Endodermal cell (in vitro differentiated cells): ENCODE results near the gene C16orf46. TPM values are rescaled to one million over a fixed set of nuclear protein-coding genes. Genes with fewer than 3 reads are reported as not detected.
A peak's percentile ranks its signal among the peaks of the same experiment; 100 is the strongest.

Experiments used
- DNase-seq: peaks from one replicate; pipeline ENCODE4 v3.0.0-alpha.2; 2017
- H3K27ac ChIP-seq: 2 replicates; pipeline ENCODE4 v1.5.1; 2013; ENCODE audit warnings: mild to moderate bottlenecking, low read depth, low read length, moderate library complexity
- H3K27me3 ChIP-seq: 2 replicates; pipeline ENCODE4 v1.6.1; 2013; ENCODE audit warnings: mild to moderate bottlenecking, low read length, moderate library complexity; ENCODE audit not compliant: insufficient read depth, control insufficient read depth, poor library complexity, severe bottlenecking
- H3K36me3 ChIP-seq: 2 replicates; pipeline ENCODE4 v1.7.0; 2013; ENCODE audit warnings: mild to moderate bottlenecking, low read length, moderate library complexity; ENCODE audit not compliant: control insufficient read depth, insufficient read depth
- H3K4me1 ChIP-seq: one replicate; pipeline ENCODE4 v1.7.0; 2013; ENCODE audit warnings: low read length; ENCODE audit not compliant: control insufficient read depth, insufficient read depth
- H3K4me3 ChIP-seq: 2 replicates; pipeline ENCODE4 v1.5.1; 2013; ENCODE audit warnings: mild to moderate bottlenecking, low read length, moderate library complexity
- H3K9ac ChIP-seq: 2 replicates; pipeline ENCODE4 v1.6.1; 2013; ENCODE audit warnings: mild to moderate bottlenecking, low read length, moderate library complexity; ENCODE audit not compliant: poor library complexity, severe bottlenecking; ENCODE audit errors: extremely low read depth
- H3K9me3 ChIP-seq: 2 replicates; pipeline ENCODE4 v1.6.1; 2013; ENCODE audit warnings: mild to moderate bottlenecking, low read length, moderate library complexity; ENCODE audit not compliant: control insufficient read depth
- H3K27ac Mint-ChIP-seq: 2 replicates; pipeline ENCODE4 v1.8.0; 2020; ENCODE audit warnings: mixed read lengths
- H3K27me3 Mint-ChIP-seq: 2 replicates; pipeline ENCODE4 v1.8.0; 2021; ENCODE audit warnings: mild to moderate bottlenecking, mixed read lengths; ENCODE audit not compliant: insufficient read depth
- H3K36me3 Mint-ChIP-seq: 2 replicates; pipeline ENCODE4 v1.8.0; 2020; ENCODE audit warnings: low read depth, mixed read lengths
- H3K4me1 Mint-ChIP-seq: 2 replicates; pipeline ENCODE4 v1.8.0; 2020; ENCODE audit warnings: mixed read lengths
- H3K4me3 Mint-ChIP-seq: 2 replicates; pipeline ENCODE4 v1.8.0; 2020; ENCODE audit warnings: mild to moderate bottlenecking, moderate library complexity, mixed read lengths
- H3K9me3 Mint-ChIP-seq: 2 replicates; pipeline ENCODE4 v1.8.0; 2020; ENCODE audit warnings: mild to moderate bottlenecking, mixed read lengths
- WGBS, 2 experiments: methylation state at CpG; one replicate each; pipeline versions ENCODE4 v1.1.5 to v1.1.7; 2013; ENCODE audit warnings: missing lambda C conversion rate in 2 of 2, mixed read lengths in 1 of 2; ENCODE audit not compliant: insufficient coverage in 1 of 2, insufficient read length in 1 of 2; 5-methylcytosine and 5-hydroxymethylcytosine counted together
- long read RNA-seq, 4 experiments: library from polyadenylated mRNA in 2 of 4; library from RNA in 1 of 4; library from capped mRNA in 1 of 4; stranded (forward) in 3 of 4; unstranded in 1 of 4; transcript quantifications; one replicate each; pipeline ENCODE4 v2.0.0, GENCODE V29; 2020 to 2021; ENCODE audit warnings: inconsistent platforms in 1 of 4
- polyA plus RNA-seq, 2 experiments: library from polyadenylated mRNA; stranded (reverse); fragments of 50-300 nt; gene quantifications; one replicate each; pipeline ENCODE4 v1.2.3, GENCODE V29; 2013
- total RNA-seq, 2 donors: library from RNA; stranded (reverse); fragmentation: NEBNext Ultra II Directional in 1 of 2; extraction: Animal tissue kit (Norgen Biotek cat#: 25700) in 1 of 2; gene quantifications; 2 replicates in 1 of 2; 3 replicates in 1 of 2; pipeline ENCODE4 v1.2.1, GENCODE V29; 2021
- TF ChIP-seq, protein P1 (sequence below): fragments of 200-600 bp; sonication (generic); conservative IDR thresholded peaks from 2 replicates; pipeline ENCODE4 v1.5.0; 2021; ENCODE audit warnings: antibody characterized with exemption, mild to moderate bottlenecking

The C16orf46 gene, protein sequence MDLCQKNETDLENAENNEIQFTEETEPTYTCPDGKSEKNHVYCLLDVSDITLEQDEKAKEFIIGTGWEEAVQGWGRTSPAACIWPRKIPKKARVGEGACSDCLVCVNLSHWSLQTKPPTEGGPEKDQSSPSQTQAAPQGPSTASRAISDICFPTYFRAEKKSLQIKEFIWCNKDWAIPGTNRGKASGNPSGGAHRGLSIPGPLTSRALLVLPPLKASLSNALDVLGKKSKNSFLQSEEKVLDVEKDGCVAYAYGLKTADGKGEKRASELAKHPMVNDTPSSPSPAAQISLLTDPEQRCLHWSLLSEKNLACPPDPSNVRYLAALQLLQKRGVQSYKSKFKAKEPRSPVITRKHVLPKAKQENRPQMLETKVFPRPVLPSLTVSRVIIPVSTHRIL
- 1 to 10 TPM; 2.9 to 3.9 TPM for total RNA-seq
- polyA plus RNA-seq (2013, experiment 1 of 2) = 3.2 TPM
- 2.9 TPM for polyA plus RNA-seq (2013, experiment 2 of 2)
- long read RNA-seq, experiment 1 = 0 reads
- long read RNA-seq, experiment 2, partial matches to known transcripts = 0 of 6 reads
- long read RNA-seq, experiment 2, other reads (novel, unspliced or antisense) = 3 of 6 reads
- long read RNA-seq, experiment 3, partial matches to known transcripts = 0 of 7 reads
- long read RNA-seq, experiment 3, other reads (novel, unspliced or antisense) = 5 of 7 reads
- long read RNA-seq, experiment 4 = 0 reads

DNA sequence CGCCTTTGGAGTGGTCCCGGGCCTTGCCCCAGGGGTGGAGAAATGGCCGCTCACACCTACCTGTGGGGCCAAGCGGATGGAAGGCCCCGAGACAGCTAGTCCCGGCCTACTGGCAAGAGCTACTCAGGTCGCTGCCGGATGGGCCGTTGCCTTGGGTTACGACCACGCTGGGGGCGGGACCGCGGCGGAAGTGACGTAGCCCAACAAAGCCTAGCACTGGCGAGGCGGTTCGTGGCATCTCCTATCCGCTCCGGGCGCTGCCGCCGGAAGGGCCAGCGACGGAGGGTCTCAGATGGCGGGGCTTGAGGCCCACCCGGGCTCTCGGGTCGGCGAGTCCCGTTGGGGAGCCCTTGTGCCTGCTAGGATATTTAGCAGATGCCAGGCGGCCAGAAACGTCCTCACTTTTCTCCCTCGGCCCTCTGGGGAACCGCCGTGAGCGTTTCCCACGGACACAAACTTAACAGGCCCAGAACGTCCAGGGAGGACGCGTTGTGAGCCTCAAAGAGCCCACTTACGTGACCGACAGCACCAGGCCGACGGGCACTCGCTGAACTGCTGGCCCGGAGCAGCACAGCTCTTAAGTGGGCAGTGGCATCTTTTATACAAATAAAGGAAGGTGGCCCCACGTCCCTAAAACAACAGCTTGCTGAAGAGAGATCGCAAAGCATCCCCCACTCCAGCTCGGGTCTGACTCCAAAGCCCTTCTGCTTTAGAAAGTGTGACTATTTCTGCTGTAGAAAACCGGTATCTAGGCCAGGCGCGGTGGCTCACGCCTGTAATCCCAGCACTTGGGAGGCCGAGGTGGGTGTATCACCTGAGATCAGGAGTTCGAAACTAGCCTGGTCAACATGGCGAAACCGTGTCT, at the start of gene C16orf46:
TSS of gene C16orf46 (minus strand) at position 163 of the 865 bp plus-strand sequence. CDS start 13,283 bp downstream, outside the sequence.
- H3K4me3 Mint-ChIP-seq = no peak within 1 kb of the TSS
- WGBS, 2 experiments = 18 to 22% methylated on average over 47 to 59 of the region's 59 CpGs

DNA sequence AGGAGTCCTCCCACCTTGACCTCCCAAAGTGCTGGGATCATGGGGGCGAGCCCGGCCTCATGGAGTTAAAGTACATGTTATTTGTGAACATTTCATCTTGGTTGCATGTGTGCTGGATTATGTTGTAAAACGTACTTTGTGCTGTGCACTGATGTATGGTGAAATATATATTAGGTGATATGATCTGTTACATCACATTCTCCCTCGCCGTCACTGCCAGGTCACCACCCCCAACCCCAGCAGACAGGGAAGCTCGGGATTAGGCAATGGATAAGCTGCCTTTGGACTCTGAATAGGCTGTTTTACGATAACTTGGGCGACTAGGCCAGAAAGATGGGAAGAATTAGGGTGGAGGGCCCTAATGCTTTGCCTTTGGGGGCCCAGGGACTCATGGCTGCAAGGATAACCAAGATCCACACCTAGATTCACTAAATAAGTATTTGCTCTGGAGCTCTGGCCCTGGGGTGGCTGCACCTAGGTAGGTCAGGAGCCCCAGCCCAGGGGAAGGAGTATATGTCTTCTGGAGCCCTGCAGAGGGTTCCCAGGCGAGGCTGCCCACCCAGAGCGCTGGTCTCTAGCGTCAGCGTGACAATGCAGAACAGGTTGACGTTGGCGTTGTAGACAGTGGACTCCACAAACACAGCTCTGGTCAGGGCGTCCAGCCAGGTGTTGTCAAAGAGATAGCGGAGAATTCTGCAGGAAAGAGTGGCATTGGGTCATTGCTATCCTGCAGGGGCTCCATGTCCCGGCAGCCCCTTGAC, 46.2 kb upstream of the C16orf46 start:
- H3K36me3 Mint-ChIP-seq = no peaks in the 10 kb centered on the region
- no peak overlapping the region for H3K4me3 ChIP-seq
- H3K27ac Mint-ChIP-seq = no peak overlapping the region
- H3K9me3 Mint-ChIP-seq = no peaks in the 10 kb centered on the region
- WGBS, 2 experiments = 89 to 93% methylated on average over 7 to 17 of the region's 17 CpGs
- H3K4me1 Mint-ChIP-seq = no peaks in the 10 kb centered on the region
- no peak overlapping the region for H3K27ac ChIP-seq
- no peaks in the 10 kb centered on the region for H3K9me3 ChIP-seq
- no peak for DNase-seq
- no peak overlapping the region for H3K9ac ChIP-seq
- H3K27me3 Mint-ChIP-seq = no peaks in the 10 kb centered on the region
- H3K27me3 ChIP-seq = no peaks in the 10 kb centered on the region
- TF ChIP-seq, protein P1, sequence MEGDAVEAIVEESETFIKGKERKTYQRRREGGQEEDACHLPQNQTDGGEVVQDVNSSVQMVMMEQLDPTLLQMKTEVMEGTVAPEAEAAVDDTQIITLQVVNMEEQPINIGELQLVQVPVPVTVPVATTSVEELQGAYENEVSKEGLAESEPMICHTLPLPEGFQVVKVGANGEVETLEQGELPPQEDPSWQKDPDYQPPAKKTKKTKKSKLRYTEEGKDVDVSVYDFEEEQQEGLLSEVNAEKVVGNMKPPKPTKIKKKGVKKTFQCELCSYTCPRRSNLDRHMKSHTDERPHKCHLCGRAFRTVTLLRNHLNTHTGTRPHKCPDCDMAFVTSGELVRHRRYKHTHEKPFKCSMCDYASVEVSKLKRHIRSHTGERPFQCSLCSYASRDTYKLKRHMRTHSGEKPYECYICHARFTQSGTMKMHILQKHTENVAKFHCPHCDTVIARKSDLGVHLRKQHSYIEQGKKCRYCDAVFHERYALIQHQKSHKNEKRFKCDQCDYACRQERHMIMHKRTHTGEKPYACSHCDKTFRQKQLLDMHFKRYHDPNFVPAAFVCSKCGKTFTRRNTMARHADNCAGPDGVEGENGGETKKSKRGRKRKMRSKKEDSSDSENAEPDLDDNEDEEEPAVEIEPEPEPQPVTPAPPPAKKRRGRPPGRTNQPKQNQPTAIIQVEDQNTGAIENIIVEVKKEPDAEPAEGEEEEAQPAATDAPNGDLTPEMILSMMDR = no peak
- H3K36me3 ChIP-seq = no peaks in the 10 kb centered on the region
- H3K4me1 ChIP-seq = no peaks in the 10 kb centered on the region
- H3K4me3 Mint-ChIP-seq = no peak overlapping the region

More for the DNA sequence above, at the start of gene C16orf46:
- H3K27ac Mint-ChIP-seq = no peak within 1 kb of the TSS
- H3K27ac ChIP-seq = peak within 1 kb of the TSS; percentile 94
- H3K4me3 ChIP-seq = peak within 1 kb of the TSS; percentile 80
- H3K36me3 Mint-ChIP-seq = peaks cover 25% of the 10 kb centered on the region
- H3K9ac ChIP-seq = peak within 1 kb of the TSS; percentile 75
- no peaks in the 10 kb centered on the region for H3K9me3 ChIP-seq
- TF ChIP-seq, protein P1 = no peak
- peak; percentile 99 for DNase-seq
- H3K36me3 ChIP-seq = peaks cover 23% of the 10 kb centered on the region
- no peaks in the 10 kb centered on the region for H3K9me3 Mint-ChIP-seq
- peaks cover 7% of the 10 kb centered on the region for H3K4me1 ChIP-seq
- peaks cover 23% of the 10 kb centered on the region for H3K4me1 Mint-ChIP-seq
- no peaks in the 10 kb centered on the region for H3K27me3 Mint-ChIP-seq
- H3K27me3 ChIP-seq = no peaks in the 10 kb centered on the region
